Nephron progenitor cell (in vitro differentiated cells): ENCODE data around the gene CD52.
A peak's percentile ranks its signal among the peaks of the same experiment; 100 is the strongest.

Experiments used
- DNase-seq: peaks from one replicate; pipeline ENCODE4 v3.0.0; 2021
- H3K27ac Mint-ChIP-seq: 2 replicates; pipeline ENCODE4 v1.8.0; 2021; ENCODE audit warnings: mild to moderate bottlenecking, moderate library complexity, mixed read lengths
- H3K27me3 Mint-ChIP-seq: 2 replicates; pipeline ENCODE4 v1.8.0; 2021; ENCODE audit warnings: mild to moderate bottlenecking, low read depth, mixed read lengths; ENCODE audit not compliant: poor library complexity
- H3K36me3 Mint-ChIP-seq: 2 replicates; pipeline ENCODE4 v1.8.0; 2021; ENCODE audit warnings: low read depth, mixed read lengths
- H3K4me1 Mint-ChIP-seq: 2 replicates; pipeline ENCODE4 v1.8.0; 2021; ENCODE audit warnings: mixed read lengths
- H3K4me3 Mint-ChIP-seq: 2 replicates; pipeline ENCODE4 v1.8.0; 2021; ENCODE audit warnings: mild to moderate bottlenecking, moderate library complexity, mixed read lengths
- H3K9me3 Mint-ChIP-seq: 2 replicates; pipeline ENCODE4 v1.8.0; 2021; ENCODE audit warnings: mild to moderate bottlenecking, moderate library complexity, mixed read lengths
- TF ChIP-seq, protein P1 (sequence below): fragments of 200-600 bp; sonication (generic); IDR thresholded peaks from 2 replicates; pipeline ENCODE4 v1.5.0; 2021; ENCODE audit warnings: antibody characterized with exemption

The CD52 gene

DNA sequence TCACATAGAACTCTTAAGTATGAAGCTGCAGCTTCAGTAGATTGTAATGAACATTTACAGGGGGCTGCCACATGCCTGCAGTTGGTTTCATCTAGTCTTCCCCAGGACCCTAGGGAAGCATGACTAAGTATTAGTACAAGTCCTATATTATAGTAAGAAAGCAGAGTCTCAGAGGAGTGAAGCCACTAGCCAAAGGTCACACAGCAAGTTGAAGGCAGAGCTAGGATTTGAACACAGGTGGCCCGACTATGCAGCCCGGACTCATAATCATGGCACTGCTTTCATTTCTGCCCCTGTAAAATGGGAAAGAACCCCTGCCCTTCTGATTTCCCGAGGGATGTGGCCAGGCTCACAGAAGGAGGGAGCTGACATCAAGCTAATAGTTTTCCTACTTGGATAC, 44.6 kb downstream of the CD52 start:
- Mint-ChIP-seq H3K4me3 (no peak overlapping the region), H3K9me3 (no peaks in the 10 kb centered on the region), H3K4me1 (peaks cover 29% of the 10 kb centered on the region), H3K36me3 (no peaks in the 10 kb centered on the region), H3K27ac (no peak overlapping the region), H3K27me3 (peaks cover 75% of the 10 kb centered on the region)
- no peak for DNase-seq
- TF ChIP-seq, protein P1, sequence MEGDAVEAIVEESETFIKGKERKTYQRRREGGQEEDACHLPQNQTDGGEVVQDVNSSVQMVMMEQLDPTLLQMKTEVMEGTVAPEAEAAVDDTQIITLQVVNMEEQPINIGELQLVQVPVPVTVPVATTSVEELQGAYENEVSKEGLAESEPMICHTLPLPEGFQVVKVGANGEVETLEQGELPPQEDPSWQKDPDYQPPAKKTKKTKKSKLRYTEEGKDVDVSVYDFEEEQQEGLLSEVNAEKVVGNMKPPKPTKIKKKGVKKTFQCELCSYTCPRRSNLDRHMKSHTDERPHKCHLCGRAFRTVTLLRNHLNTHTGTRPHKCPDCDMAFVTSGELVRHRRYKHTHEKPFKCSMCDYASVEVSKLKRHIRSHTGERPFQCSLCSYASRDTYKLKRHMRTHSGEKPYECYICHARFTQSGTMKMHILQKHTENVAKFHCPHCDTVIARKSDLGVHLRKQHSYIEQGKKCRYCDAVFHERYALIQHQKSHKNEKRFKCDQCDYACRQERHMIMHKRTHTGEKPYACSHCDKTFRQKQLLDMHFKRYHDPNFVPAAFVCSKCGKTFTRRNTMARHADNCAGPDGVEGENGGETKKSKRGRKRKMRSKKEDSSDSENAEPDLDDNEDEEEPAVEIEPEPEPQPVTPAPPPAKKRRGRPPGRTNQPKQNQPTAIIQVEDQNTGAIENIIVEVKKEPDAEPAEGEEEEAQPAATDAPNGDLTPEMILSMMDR = no peak

DNA sequence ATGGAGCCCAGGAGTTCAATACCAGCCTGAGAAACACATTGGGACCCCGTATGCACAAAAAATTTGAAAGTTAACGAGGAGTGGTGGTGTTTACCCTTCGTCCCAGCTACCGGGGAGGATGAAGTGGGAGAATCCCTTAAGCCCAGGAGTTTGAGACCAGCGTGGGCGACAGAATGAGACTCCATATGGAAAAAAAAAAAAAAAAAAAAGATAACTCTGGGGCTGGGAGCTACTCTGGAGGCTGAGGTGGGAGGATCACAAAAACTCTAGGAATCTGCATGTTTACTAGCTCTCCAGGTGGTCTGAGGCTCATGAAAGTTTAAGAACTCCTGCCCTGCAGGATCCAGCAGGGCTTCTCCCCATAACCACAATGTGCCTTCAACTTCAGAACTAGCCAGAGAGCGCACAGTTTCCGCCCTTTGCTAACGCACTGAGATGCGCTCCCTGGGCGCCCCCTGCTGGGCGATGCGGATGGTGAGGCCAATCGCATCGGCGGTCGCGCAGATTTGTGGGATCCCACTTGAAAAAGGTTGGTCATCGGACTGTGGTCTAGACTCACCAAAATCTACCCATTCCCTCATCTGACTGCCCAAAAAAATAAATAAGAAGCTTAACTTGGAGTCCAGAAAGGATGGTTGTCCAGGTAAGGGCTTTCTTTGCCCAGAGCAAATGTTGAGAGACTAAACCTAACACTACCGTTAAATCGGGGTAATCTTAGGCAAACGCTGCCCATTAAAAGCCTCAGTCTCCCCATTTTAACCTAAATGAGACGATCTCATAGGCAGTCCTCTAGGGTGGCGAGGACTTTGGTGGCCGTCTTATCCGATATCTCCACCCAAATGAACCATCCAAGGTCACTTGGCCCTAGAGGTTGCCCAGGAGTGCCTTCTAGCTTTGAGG, 46.0 kb downstream of the CD52 start:
- Mint-ChIP-seq H3K27me3 (peaks cover 69% of the 10 kb centered on the region), H3K9me3 (no peaks in the 10 kb centered on the region), H3K36me3 (no peaks in the 10 kb centered on the region), H3K4me3 (no peak overlapping the region), H3K27ac (no peak overlapping the region), H3K4me1 (peaks cover 24% of the 10 kb centered on the region)
- TF ChIP-seq, protein P1 = peak; percentile 97
- DNase-seq = peak; percentile 95

DNA sequence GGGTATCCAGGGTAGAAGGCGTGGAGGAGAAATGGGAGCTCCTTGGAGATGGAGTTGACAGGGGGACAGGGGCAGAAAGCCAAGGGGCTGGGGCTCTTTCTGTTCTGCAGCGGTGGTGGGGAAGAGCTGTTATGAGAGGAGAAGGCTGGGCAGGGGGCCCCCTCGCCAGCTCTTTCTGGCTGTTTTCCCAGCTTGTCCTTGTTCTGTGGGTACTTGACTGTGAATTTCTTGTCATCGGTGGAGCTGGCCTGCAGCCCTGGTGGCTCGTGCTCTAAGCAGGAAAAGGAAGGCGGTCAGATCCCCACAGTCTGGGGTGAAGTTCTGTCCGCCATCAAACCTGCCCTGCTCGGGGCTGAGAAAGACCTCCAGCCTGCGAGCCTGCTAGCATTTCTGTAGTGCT, 47.2 kb downstream of the CD52 start:
- Mint-ChIP-seq H3K36me3 (no peaks in the 10 kb centered on the region), H3K4me1 (peaks cover 13% of the 10 kb centered on the region), H3K27ac (no peak overlapping the region), H3K4me3 (no peak overlapping the region), H3K9me3 (no peaks in the 10 kb centered on the region), H3K27me3 (peaks cover 58% of the 10 kb centered on the region)
- TF ChIP-seq, protein P1 = no peak
- no peak for DNase-seq

DNA sequence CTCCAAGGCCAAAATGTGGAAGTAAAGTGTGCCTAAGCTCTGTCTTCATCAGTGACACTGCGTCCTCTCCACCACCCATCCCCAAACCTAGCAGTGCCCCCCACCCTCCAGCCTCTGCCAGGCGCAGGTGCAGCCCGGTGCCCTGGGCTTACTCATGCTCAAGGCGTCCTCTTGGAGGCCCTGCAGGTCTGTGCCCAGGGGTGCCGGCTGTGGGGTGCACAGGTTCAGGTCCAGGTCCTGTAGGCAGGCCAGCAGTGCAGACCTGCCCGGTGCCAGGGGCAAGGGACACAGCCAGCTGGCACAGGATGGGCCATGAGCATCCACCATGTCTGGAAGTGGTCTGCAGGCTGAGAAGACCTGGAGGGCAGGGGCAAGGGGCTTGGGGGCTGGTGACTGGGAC, 49.7 kb downstream of the CD52 start:
- H3K27ac Mint-ChIP-seq = no peak overlapping the region
- H3K36me3 Mint-ChIP-seq = peaks cover 5% of the 10 kb centered on the region
- no peak overlapping the region for H3K4me3 Mint-ChIP-seq
- peaks cover 34% of the 10 kb centered on the region for H3K27me3 Mint-ChIP-seq
- H3K9me3 Mint-ChIP-seq = peaks cover 5% of the 10 kb centered on the region
- DNase-seq = no peak
- TF ChIP-seq, protein P1 = no peak
- peaks cover 4% of the 10 kb centered on the region for H3K4me1 Mint-ChIP-seq

DNA sequence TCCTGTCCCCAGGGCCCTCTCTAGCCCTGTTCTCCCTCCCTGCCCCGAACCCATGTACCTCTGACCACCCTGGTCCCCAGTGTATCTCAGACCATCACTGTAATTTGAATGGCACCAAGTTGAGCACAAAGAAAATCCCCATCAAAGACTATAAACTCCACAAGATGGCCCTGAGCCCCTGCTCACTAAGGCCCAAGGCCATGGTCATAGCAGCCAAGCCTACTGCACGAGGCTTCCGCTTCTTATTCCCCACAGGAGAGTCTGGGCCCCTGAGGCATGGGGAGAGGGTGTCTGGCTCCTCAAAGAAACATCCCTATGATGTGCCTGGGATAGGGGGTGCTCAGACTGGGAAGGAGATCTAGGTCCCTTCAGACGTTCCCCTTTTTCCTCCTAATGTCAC, 50.2 kb downstream of the CD52 start:
- Mint-ChIP-seq H3K27me3 (peaks cover 36% of the 10 kb centered on the region), H3K4me1 (peaks cover 4% of the 10 kb centered on the region), H3K36me3 (peaks cover 5% of the 10 kb centered on the region), H3K4me3 (no peak overlapping the region), H3K27ac (no peak overlapping the region), H3K9me3 (peaks cover 5% of the 10 kb centered on the region)
- DNase-seq = no peak
- TF ChIP-seq, protein P1 = no peak

DNA sequence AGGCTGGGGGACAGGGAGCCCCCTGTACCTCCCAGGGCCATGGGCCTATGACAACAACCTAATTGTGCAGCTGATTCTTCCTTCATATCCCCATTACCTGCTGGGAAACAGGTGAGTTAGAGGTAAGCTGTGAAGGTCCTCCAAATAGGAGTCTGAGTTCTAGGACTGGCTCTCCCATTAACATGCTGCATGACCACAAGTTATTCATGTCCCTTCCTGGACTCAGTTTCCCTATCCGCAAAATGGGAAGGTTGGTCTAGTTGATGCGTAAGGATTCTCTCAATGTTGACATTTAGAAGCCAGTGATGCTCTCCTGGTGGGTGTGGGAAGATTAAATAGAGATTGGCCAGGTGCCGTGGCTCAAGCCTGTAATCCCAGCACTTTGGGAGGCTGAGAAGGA, 50.7 kb downstream of the CD52 start:
- no peak overlapping the region for H3K4me3 Mint-ChIP-seq
- DNase-seq = no peak
- TF ChIP-seq, protein P1 = no peak
- H3K4me1 Mint-ChIP-seq = peaks cover 4% of the 10 kb centered on the region
- H3K36me3 Mint-ChIP-seq = peaks cover 5% of the 10 kb centered on the region
- H3K9me3 Mint-ChIP-seq = peaks cover 5% of the 10 kb centered on the region
- peaks cover 33% of the 10 kb centered on the region for H3K27me3 Mint-ChIP-seq
- H3K27ac Mint-ChIP-seq = no peak overlapping the region
